WTC11 (cell line): ENCODE measurements around the gene INSL3. TPM values are rescaled to one million over a fixed set of nuclear protein-coding genes. Genes with fewer than 3 reads are reported as not detected.

ENCODE experiments used
- ATAC-seq: fragments of 200-7000 bp; cut with Tn5 transposase; 2 replicates; pipeline ENCODE4 v1.10.0; 2021; ENCODE audit warnings: mild to moderate bottlenecking, moderate library complexity
- CTCF ChIA-PET: fragments of 300-600 bp; sonication (Branson Sonifier 250); formaldehyde crosslinking; loops from one replicate; lab custom pipeline; 2021; ENCODE audit warnings: antibody characterized with exemption; lab: Charles Lee
- POLR2A ChIA-PET: fragments of 350-600 bp; sonication (Branson Sonifier 250); formaldehyde crosslinking; loops from one replicate; lab custom pipeline; 2021; ENCODE audit warnings: antibody characterized with exemption; lab: Charles Lee
- DNase-seq: peaks from one replicate; pipeline ENCODE4 v3.0.0; 2021; ENCODE audit warnings: low spot score
- H3K27ac Mint-ChIP-seq: 2 replicates; pipeline ENCODE4 v1.8.0; 2021; ENCODE audit warnings: mixed read lengths
- H3K27me3 Mint-ChIP-seq: 2 replicates; pipeline ENCODE4 v1.8.0; 2021; ENCODE audit warnings: low read depth, mild to moderate bottlenecking, moderate library complexity, mixed read lengths
- H3K36me3 Mint-ChIP-seq: 2 replicates; pipeline ENCODE4 v1.8.0; 2021; ENCODE audit warnings: mixed read lengths
- H3K4me1 Mint-ChIP-seq: 2 replicates; pipeline ENCODE4 v1.8.0; 2022; ENCODE audit warnings: mixed read lengths
- H3K4me3 Mint-ChIP-seq: 2 replicates; pipeline ENCODE4 v1.8.0; 2021; ENCODE audit warnings: mild to moderate bottlenecking, moderate library complexity, mixed read lengths
- H3K9me3 Mint-ChIP-seq: 2 replicates; pipeline ENCODE4 v1.8.0; 2021; ENCODE audit warnings: mixed read lengths
- AFF4 ChIP-seq: sonication (generic); formaldehyde crosslinking; IDR thresholded peaks from 2 replicates; pipeline ENCODE4 v1.8.1; 2023; ENCODE audit warnings: mild to moderate bottlenecking, missing genetic modification reagents, borderline replicate concordance
- ATF3 ChIP-seq: sonication (generic); formaldehyde crosslinking; conservative IDR thresholded peaks from 2 replicates; pipeline ENCODE4 v1.8.1; 2022; ENCODE audit warnings: mild to moderate bottlenecking, missing genetic modification reagents
- CREM ChIP-seq: sonication (generic); formaldehyde crosslinking; IDR thresholded peaks from 2 replicates; pipeline ENCODE4 v1.8.1; 2022; ENCODE audit warnings: mild to moderate bottlenecking, missing genetic modification reagents, moderate library complexity
- EMX1 ChIP-seq: fragments of 250-450 bp; sonication (Bioruptor Pico); IDR thresholded peaks from 2 replicates; pipeline ENCODE4 v1.8.0; 2021; ENCODE audit warnings: mild to moderate bottlenecking
- FOXJ3 ChIP-seq: sonication (generic); formaldehyde crosslinking; IDR thresholded peaks from 2 replicates; pipeline ENCODE4 v1.9.0; 2021; ENCODE audit warnings: missing genetic modification reagents, mild to moderate bottlenecking, borderline replicate concordance
- JUN ChIP-seq: sonication (generic); formaldehyde crosslinking; IDR thresholded peaks from 2 replicates; pipeline ENCODE4 v1.8.0; 2023; ENCODE audit warnings: mild to moderate bottlenecking, missing genetic modification reagents
- KAT7 ChIP-seq: sonication (generic); formaldehyde crosslinking; IDR thresholded peaks from 2 replicates; pipeline ENCODE4 v1.8.1; 2023; ENCODE audit warnings: missing genetic modification reagents, mild to moderate bottlenecking, borderline replicate concordance
- MAX ChIP-seq: sonication (generic); formaldehyde crosslinking; IDR thresholded peaks from 2 replicates; pipeline ENCODE4 v1.8.0; 2022; ENCODE audit warnings: mild to moderate bottlenecking, missing genetic modification reagents
- MXD4 ChIP-seq: fragments of 250-450 bp; sonication (Bioruptor Pico); IDR thresholded peaks from 2 replicates; pipeline ENCODE4 v1.8.0; 2021; ENCODE audit warnings: mild to moderate bottlenecking, moderate library complexity, borderline replicate concordance
- NFE2L1 ChIP-seq: sonication (generic); formaldehyde crosslinking; IDR thresholded peaks from 2 replicates; pipeline ENCODE4 v1.8.1; 2023; ENCODE audit warnings: missing genetic modification reagents
- NR1H2 ChIP-seq: sonication (generic); formaldehyde crosslinking; IDR thresholded peaks from 2 replicates; pipeline ENCODE4 v1.9.0; 2021; ENCODE audit warnings: mild to moderate bottlenecking, moderate library complexity, missing genetic modification reagents
- PRRX2 ChIP-seq: fragments of 250-450 bp; sonication (Bioruptor Pico); IDR thresholded peaks from 2 replicates; pipeline ENCODE4 v1.8.0; 2021; ENCODE audit warnings: mild to moderate bottlenecking
- SP1 ChIP-seq: sonication (generic); formaldehyde crosslinking; conservative IDR thresholded peaks from 2 replicates; pipeline ENCODE4 v1.8.1; 2022; ENCODE audit warnings: missing genetic modification reagents
- TEAD4 ChIP-seq: sonication (generic); formaldehyde crosslinking; IDR thresholded peaks from 2 replicates; pipeline ENCODE4 v1.8.0; 2022; ENCODE audit warnings: mild to moderate bottlenecking, missing genetic modification reagents
- TP53 ChIP-seq: sonication (generic); formaldehyde crosslinking; IDR thresholded peaks from 2 replicates; pipeline ENCODE4 v1.8.1; 2023; ENCODE audit warnings: mild to moderate bottlenecking, missing genetic modification reagents
- USF1 ChIP-seq: sonication (generic); formaldehyde crosslinking; IDR thresholded peaks from 2 replicates; pipeline ENCODE4 v1.8.0; 2022; ENCODE audit warnings: mild to moderate bottlenecking, missing genetic modification reagents
- ZNF317 ChIP-seq: sonication (generic); formaldehyde crosslinking; IDR thresholded peaks from 2 replicates; pipeline ENCODE4 v1.8.1; 2023; ENCODE audit warnings: low read depth, mild to moderate bottlenecking, moderate library complexity, missing genetic modification reagents, borderline replicate concordance
- ZNF416 ChIP-seq: fragments of 250-450 bp; sonication (Bioruptor Pico); IDR thresholded peaks from 2 replicates; pipeline ENCODE4 v1.9.0; 2021; ENCODE audit warnings: mild to moderate bottlenecking, inconsistent platforms
- total RNA-seq: library from RNA; stranded (reverse); gene quantifications from 3 replicates; pipeline ENCODE4 v1.2.3, GENCODE V29; 2021
- TF ChIP-seq, protein P1 (sequence below): fragments of 250-450 bp; sonication (Bioruptor Pico); IDR thresholded peaks from 2 replicates; pipeline ENCODE4 v2.1.2; 2022; ENCODE audit warnings: mild to moderate bottlenecking, moderate library complexity
- TF ChIP-seq, protein P2 (sequence below): sonication (generic); formaldehyde crosslinking; IDR thresholded peaks from 2 replicates; pipeline ENCODE4 v1.8.0; 2023; ENCODE audit warnings: mild to moderate bottlenecking, missing genetic modification reagents
- TF ChIP-seq, protein P3 (sequence below): sonication (generic); formaldehyde crosslinking; IDR thresholded peaks from 2 replicates; pipeline ENCODE4 v1.8.0; 2023; ENCODE audit warnings: missing genetic modification reagents

The INSL3 gene
- total RNA-seq, 1 experiment from 2014 or later = 0.79 TPM

GRCh38 chr19:17843292-17843827 is 22.0 kb upstream of the INSL3 start:
- Mint-ChIP-seq H3K36me3 (no peaks in the 10 kb centered on the region), H3K4me1 (peaks cover 4% of the 10 kb centered on the region), H3K27me3 (peaks cover 64% of the 10 kb centered on the region), H3K27ac (no peak overlapping the region), H3K4me3 (peak overlapping the region; percentile 16; the same call in 1 of the 2 replicates), H3K9me3 (no peaks in the 10 kb centered on the region)
- no peak for ATAC-seq
- DNase-seq = no peak
- no peak for TF ChIP-seq ATF3
- TF ChIP-seq MXD4 = no peak
- TF ChIP-seq ZNF317 (CRISPR knock-in tag) = no peak
- TF ChIP-seq, protein P1, sequence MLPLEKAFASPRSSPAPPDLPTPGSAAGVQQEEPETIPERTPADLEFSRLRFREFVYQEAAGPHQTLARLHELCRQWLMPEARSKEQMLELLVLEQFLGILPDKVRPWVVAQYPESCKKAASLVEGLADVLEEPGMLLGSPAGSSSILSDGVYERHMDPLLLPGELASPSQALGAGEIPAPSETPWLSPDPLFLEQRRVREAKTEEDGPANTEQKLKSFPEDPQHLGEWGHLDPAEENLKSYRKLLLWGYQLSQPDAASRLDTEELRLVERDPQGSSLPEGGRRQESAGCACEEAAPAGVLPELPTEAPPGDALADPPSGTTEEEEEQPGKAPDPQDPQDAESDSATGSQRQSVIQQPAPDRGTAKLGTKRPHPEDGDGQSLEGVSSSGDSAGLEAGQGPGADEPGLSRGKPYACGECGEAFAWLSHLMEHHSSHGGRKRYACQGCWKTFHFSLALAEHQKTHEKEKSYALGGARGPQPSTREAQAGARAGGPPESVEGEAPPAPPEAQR (CRISPR knock-in tag) = no peak
- ChIA-PET POLR2A (interaction anchor here (0.5 to 2.0 kb wide), 3 partner anchors 13 to 183 kb away, joined by 3 to 11 read pairs (median 6); partner anchors contain the start of gene RPL18A), CTCF (interaction anchor here (1.6 to 3.2 kb wide), 4 partner anchors 9 to 77 kb away, joined by 5 to 31 read pairs (median 8); partner anchors contain the start of gene RPL18A)

DNA sequence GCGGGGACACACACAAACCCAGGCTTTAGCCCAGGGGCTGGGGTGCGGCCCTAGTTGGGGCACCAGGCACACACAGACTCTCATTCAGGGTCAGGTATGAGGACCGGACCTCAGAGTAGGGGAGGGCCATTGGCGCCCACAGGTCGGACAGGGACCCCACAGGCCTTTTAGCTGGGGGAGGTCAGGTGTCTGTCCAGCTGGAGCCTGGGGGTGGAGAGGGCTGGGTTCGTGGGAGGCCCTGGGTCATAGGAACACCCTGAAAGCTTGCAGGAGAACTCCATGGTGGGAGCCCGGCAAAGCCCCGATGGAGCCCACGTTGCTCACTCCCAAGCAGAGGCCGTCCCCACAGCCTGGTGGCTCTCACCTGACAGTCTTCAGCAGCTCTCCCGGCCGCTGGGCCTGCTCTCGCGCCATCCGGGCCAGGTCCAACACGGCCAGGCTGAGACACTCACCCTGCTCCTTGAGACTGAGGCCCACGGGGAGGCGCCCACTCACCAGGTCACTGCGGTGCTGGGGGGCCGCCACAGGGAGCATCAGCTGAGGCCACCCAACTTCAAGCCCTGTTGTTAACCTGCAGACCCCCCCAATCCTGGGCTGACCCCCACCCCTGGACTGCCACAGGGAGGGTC is 21.5 kb upstream of the INSL3 start:
- Mint-ChIP-seq H3K27ac (no peak overlapping the region), H3K4me1 (peaks cover 4% of the 10 kb centered on the region), H3K27me3 (peaks cover 63% of the 10 kb centered on the region), H3K9me3 (no peaks in the 10 kb centered on the region), H3K4me3 (peak overlapping the region; percentile 87), H3K36me3 (no peaks in the 10 kb centered on the region)
- no peak for DNase-seq
- 0 out of 2 replicates have a peak, but pooled peaks have one; percentile 0 for ATAC-seq
- POLR2A ChIA-PET = interaction anchor here (2.0 kb wide), 2 partner anchors 12 to 17 kb away, joined by 6 to 11 read pairs; partner anchors contain the start of gene RPL18A
- CTCF ChIA-PET = interaction anchor here (1.5 to 3.2 kb wide), 5 partner anchors 9 to 158 kb away, joined by 3 to 31 read pairs (median 7); partner anchors contain the start of gene RPL18A
- TF ChIP-seq, protein P2, sequence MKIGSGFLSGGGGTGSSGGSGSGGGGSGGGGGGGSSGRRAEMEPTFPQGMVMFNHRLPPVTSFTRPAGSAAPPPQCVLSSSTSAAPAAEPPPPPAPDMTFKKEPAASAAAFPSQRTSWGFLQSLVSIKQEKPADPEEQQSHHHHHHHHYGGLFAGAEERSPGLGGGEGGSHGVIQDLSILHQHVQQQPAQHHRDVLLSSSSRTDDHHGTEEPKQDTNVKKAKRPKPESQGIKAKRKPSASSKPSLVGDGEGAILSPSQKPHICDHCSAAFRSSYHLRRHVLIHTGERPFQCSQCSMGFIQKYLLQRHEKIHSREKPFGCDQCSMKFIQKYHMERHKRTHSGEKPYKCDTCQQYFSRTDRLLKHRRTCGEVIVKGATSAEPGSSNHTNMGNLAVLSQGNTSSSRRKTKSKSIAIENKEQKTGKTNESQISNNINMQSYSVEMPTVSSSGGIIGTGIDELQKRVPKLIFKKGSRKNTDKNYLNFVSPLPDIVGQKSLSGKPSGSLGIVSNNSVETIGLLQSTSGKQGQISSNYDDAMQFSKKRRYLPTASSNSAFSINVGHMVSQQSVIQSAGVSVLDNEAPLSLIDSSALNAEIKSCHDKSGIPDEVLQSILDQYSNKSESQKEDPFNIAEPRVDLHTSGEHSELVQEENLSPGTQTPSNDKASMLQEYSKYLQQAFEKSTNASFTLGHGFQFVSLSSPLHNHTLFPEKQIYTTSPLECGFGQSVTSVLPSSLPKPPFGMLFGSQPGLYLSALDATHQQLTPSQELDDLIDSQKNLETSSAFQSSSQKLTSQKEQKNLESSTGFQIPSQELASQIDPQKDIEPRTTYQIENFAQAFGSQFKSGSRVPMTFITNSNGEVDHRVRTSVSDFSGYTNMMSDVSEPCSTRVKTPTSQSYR (CRISPR knock-in tag) = no peak
- TF ChIP-seq MAX (CRISPR knock-in tag) = peak; percentile 1; the same call in 1 of the 2 replicates
- TF ChIP-seq USF1 = 0 out of 2 replicates have a peak, but pooled peaks have one; percentile 5
- no peak for TF ChIP-seq PRRX2 (CRISPR knock-in tag)
- no peak for TF ChIP-seq TEAD4 (CRISPR knock-in tag)
- TF ChIP-seq NR1H2 (CRISPR knock-in tag) = no peak
- TF ChIP-seq, protein P3, sequence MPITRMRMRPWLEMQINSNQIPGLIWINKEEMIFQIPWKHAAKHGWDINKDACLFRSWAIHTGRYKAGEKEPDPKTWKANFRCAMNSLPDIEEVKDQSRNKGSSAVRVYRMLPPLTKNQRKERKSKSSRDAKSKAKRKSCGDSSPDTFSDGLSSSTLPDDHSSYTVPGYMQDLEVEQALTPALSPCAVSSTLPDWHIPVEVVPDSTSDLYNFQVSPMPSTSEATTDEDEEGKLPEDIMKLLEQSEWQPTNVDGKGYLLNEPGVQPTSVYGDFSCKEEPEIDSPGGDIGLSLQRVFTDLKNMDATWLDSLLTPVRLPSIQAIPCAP (CRISPR knock-in tag) = no peak
- no peak for TF ChIP-seq ATF3
- TF ChIP-seq FOXJ3 (CRISPR knock-in tag) = no peak
- TF ChIP-seq TP53 (CRISPR knock-in tag) = no peak
- TF ChIP-seq JUN (CRISPR knock-in tag) = no peak
- TF ChIP-seq SP1 (CRISPR knock-in tag) = no peak
- no peak for TF ChIP-seq MXD4
- TF ChIP-seq NFE2L1 (CRISPR knock-in tag) = 0 out of 2 replicates have a peak, but pooled peaks have one; percentile 19
- TF ChIP-seq KAT7 = no peak
- TF ChIP-seq AFF4 (CRISPR knock-in tag) = no peak
- no peak for TF ChIP-seq CREM
- no peak for TF ChIP-seq EMX1 (CRISPR knock-in tag)
- no peak for TF ChIP-seq ZNF416
